ENCODE measurements around the gene JMJD4. TPM values are rescaled to one million over a fixed set of nuclear protein-coding genes. Genes with fewer than 3 reads are reported as not detected.

JMJD4 gene
- total RNA-seq, 1 experiment from 2014 or later, result 14.3 TPM

DNA sequence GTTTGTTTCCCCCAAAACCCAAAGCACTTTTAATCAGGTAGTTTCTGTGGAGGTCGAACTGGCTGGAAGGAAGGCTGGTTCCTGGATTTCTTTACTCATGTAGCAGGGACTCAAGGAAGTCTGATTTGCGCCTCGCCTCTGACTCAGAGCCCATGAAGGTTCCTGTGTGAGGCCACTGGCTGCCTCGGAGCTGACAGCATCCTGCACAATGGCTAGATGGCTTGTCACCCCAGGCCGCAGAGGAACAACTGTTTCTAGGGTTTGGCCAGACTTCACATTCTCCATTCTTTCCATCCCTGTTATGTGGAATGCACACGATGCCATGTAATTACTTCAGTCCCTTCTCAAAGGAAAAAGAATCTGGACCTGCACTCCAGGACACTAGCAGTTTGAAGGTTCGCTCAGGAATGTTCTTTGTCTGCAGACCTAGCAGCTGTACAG lies 41.2 kb upstream of the JMJD4 start:
- intact Hi-C loops (cut with micrococcal nuclease), result no loop called here
- ATAC-seq, result no peak
- no peak overlapping the region for H3K27ac ChIP-seq (ENCODE audit: low read depth, low read length)

More for the DNA sequence above, 41.2 kb upstream of the JMJD4 start:
- no peak for DNase-seq (ENCODE audit: low read depth, low spot score)
- BruUV-seq (replicated peaks), result no TSS peak
- ChIA-PET RAD21 (ENCODE audit: low non-redundant PET in 1 of 2, low total read pairs in 2 of 2, uncharacterized antibody in 2 of 2, unreplicated experiment in 2 of 2) (no interaction called here), CTCF (no interaction called here), POLR2A (no interaction called here)
- Histone ChIP-seq H3K9me3 (ENCODE audit: control insufficient read depth in 1 of 2, insufficient read depth in 1 of 2, low read depth in 1 of 2, low read length in 2 of 2) (no peaks in the 10 kb centered on the region), H3K9me2 (ENCODE audit: insufficient read depth) (no peaks in the 10 kb centered on the region), H3K27me3 (ENCODE audit: insufficient read depth, low read length) (no peaks in the 10 kb centered on the region), H3K79me2 (ENCODE audit: insufficient read depth, low read length) (no peaks in the 10 kb centered on the region), H3K4me1 (ENCODE audit: control insufficient read depth in 1 of 2, insufficient read depth in 2 of 2, low read length in 2 of 2) (no peaks in the 10 kb centered on the region), H3K9ac (ENCODE audit: low read length) (no peak overlapping the region), H3K4me2 (ENCODE audit: low read length) (no peak overlapping the region), H2AFZ (ENCODE audit: low read depth, low read length, poor library complexity, severe bottlenecking) (no peak overlapping the region), H4K20me1 (ENCODE audit: insufficient read depth) (no peaks in the 10 kb centered on the region), H3K36me3 (ENCODE audit: control insufficient read depth in 1 of 2, insufficient read depth in 2 of 2, low read length in 2 of 2) (no peaks in the 10 kb centered on the region), H3K4me3 (replicated peaks in 1 of 2; ENCODE audit: low read depth in 1 of 2, low read length in 2 of 2) (no peak overlapping the region)
- TF ChIP-seq, protein P1, sequence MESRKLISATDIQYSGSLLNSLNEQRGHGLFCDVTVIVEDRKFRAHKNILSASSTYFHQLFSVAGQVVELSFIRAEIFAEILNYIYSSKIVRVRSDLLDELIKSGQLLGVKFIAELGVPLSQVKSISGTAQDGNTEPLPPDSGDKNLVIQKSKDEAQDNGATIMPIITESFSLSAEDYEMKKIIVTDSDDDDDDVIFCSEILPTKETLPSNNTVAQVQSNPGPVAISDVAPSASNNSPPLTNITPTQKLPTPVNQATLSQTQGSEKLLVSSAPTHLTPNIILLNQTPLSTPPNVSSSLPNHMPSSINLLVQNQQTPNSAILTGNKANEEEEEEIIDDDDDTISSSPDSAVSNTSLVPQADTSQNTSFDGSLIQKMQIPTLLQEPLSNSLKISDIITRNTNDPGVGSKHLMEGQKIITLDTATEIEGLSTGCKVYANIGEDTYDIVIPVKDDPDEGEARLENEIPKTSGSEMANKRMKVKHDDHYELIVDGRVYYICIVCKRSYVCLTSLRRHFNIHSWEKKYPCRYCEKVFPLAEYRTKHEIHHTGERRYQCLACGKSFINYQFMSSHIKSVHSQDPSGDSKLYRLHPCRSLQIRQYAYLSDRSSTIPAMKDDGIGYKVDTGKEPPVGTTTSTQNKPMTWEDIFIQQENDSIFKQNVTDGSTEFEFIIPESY (IDR thresholded peaks at IDR 0.05; ENCODE audit: extremely low read depth, insufficient replicate concordance, low read length), result no peak
- TF ChIP-seq, protein P2, sequence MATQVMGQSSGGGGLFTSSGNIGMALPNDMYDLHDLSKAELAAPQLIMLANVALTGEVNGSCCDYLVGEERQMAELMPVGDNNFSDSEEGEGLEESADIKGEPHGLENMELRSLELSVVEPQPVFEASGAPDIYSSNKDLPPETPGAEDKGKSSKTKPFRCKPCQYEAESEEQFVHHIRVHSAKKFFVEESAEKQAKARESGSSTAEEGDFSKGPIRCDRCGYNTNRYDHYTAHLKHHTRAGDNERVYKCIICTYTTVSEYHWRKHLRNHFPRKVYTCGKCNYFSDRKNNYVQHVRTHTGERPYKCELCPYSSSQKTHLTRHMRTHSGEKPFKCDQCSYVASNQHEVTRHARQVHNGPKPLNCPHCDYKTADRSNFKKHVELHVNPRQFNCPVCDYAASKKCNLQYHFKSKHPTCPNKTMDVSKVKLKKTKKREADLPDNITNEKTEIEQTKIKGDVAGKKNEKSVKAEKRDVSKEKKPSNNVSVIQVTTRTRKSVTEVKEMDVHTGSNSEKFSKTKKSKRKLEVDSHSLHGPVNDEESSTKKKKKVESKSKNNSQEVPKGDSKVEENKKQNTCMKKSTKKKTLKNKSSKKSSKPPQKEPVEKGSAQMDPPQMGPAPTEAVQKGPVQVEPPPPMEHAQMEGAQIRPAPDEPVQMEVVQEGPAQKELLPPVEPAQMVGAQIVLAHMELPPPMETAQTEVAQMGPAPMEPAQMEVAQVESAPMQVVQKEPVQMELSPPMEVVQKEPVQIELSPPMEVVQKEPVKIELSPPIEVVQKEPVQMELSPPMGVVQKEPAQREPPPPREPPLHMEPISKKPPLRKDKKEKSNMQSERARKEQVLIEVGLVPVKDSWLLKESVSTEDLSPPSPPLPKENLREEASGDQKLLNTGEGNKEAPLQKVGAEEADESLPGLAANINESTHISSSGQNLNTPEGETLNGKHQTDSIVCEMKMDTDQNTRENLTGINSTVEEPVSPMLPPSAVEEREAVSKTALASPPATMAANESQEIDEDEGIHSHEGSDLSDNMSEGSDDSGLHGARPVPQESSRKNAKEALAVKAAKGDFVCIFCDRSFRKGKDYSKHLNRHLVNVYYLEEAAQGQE (IDR thresholded peaks at IDR 0.05; ENCODE audit: low read depth), result no peak
- no peak for TF ChIP-seq POLR2A (IDR thresholded peaks at IDR 0.05; ENCODE audit: borderline replicate concordance, extremely low read depth, insufficient read depth, insufficient read length)
- no peak for TF ChIP-seq YY1 (IDR thresholded peaks at IDR 0.05; ENCODE audit: extremely low read depth, insufficient replicate concordance, low read depth, low read length)
- no peak for TF ChIP-seq EZH2 (IDR thresholded peaks at IDR 0.05)
- no peak for TF ChIP-seq SIN3A (IDR thresholded peaks at IDR 0.05; ENCODE audit: low read depth)
- TF ChIP-seq JUND (IDR thresholded peaks at IDR 0.05), result no peak
- TF ChIP-seq, protein P3, sequence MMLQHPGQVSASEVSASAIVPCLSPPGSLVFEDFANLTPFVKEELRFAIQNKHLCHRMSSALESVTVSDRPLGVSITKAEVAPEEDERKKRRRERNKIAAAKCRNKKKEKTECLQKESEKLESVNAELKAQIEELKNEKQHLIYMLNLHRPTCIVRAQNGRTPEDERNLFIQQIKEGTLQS (IDR thresholded peaks at IDR 0.05), result no peak
